GM21786 (cell line): Measurements from ENCODE around the gene ADNP2.

Experiments used
- ATAC-seq: cut with Tn5 transposase; IDR thresholded peaks from one replicate; pipeline ENCODE4 v1.9.1; 2021; ENCODE audit not compliant: unreplicated experiment

The ADNP2 gene

DNA sequence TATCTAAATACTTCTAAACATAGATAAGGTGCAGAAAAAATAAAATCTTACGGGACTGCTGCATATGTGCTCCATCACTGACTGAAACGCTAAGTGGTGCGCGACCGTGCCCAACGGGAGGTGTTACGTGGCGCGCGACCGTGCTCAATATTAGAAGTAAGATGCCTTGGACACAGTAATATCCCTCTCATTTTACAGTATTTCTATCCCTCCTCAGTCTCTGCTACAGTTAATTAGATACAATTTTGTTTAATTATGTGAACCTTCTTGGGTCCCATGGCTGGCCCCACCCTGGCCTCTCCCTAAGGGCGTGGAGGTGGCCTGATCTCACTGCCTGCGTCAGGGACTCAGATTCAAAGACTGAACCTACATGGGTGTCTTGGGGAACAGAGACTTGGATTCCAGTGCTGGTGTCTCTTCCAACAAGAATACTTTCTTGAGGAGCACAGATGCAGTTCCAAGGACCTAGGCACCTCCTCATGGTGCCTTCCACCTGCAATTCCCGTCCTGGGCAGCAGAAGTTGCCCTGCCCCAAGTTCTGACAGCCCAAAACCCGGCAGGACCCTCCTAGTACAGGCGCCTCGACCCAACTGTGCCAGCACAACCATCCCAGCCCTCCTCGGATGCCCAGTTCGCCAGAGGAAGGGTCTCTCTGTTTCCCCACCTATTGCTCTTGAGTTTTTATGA is 79.0 kb downstream of the ADNP2 start:
- ATAC-seq = no peak

GRCh38 chr18:80188643-80189530 is 79.8 kb downstream of the ADNP2 start:
- no peak for ATAC-seq

- no peak for ATAC-seq
Measured at GRCh38 chr18:80189531-80189865, 80.4 kb downstream of the ADNP2 start.
